HL-60 (cell line): Measurements from ENCODE around the gene GRIK2.

Experiments
- DNase-seq, 2 experiments: peaks; one replicate each; pipeline ENCODE4 v3.0.0-alpha.2; 2010 to 2020; ENCODE audit warnings: low read depth in 1 of 2, low spot score in 1 of 2
- H3K27ac ChIP-seq: fragments of 250-450 bp; sonication (Bioruptor Pico); replicated peaks from 2 replicates; pipeline ENCODE4 v1.5.1; 2020; ENCODE audit warnings: mild to moderate bottlenecking, moderate library complexity
- H3K27me3 ChIP-seq: fragments of 250-450 bp; sonication (Bioruptor Pico); 2 replicates; pipeline ENCODE4 v1.5.1; 2021; ENCODE audit warnings: mild to moderate bottlenecking, moderate library complexity; ENCODE audit not compliant: insufficient read depth, poor library complexity, severe bottlenecking
- H3K4me3 ChIP-seq: replicated peaks from 2 replicates; pipeline ENCODE4 v1.5.1; 2011; ENCODE audit warnings: mild to moderate bottlenecking, control low read depth, low read length; ENCODE audit not compliant: insufficient read depth
- CTCF ChIP-seq: IDR thresholded peaks from one replicate; pipeline ENCODE4 v1.5.1; 2011; ENCODE audit warnings: low read length, control low read depth, inconsistent platforms; ENCODE audit not compliant: insufficient read depth
- GABPA ChIP-seq: IDR thresholded peaks from 2 replicates; pipeline ENCODE4 v1.6.1; 2012; ENCODE audit warnings: low read depth
- POLR2AphosphoS5 ChIP-seq: IDR thresholded peaks from 2 replicates; pipeline ENCODE4 v1.6.1; 2012; ENCODE audit warnings: low read depth
- REST ChIP-seq: IDR thresholded peaks from 2 replicates; pipeline ENCODE4 v1.6.1; 2012; ENCODE audit warnings: low read depth; ENCODE audit not compliant: insufficient replicate concordance
- SPI1 ChIP-seq: IDR thresholded peaks from 2 replicates; pipeline ENCODE4 v1.6.1; 2012; ENCODE audit warnings: low read depth, mild to moderate bottlenecking, borderline replicate concordance

GRIK2 gene

GRCh38 chr6:101878554-101879276 is 485.2 kb downstream of the GRIK2 start:
- TF ChIP-seq POLR2AphosphoS5 = no peak
- TF ChIP-seq CTCF = no peak
- no peak for TF ChIP-seq REST
- TF ChIP-seq SPI1 = no peak
- DNase-seq = no peak

DNA sequence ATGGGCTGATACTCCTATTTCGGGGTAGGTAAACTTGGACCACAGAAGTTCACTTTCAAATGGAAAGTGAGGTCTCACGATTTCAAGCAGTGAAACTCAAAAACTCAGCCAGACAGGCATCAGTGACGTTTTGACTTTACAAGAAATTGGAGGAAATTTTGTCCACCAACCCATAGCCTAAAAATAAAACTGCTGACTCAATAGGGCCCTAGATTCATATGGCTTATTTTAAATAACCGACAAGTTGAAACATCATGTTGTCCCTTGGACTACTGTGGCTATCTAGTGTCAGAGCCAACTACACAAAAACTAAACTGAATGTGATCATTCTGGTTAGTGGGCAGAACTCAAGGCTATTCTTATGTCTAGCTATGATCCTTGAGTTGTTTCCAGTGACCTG is 486.3 kb downstream of the GRIK2 start:
- Histone ChIP-seq H3K27me3 (no peaks in the 10 kb centered on the region), H3K4me3 (no peak overlapping the region), H3K27ac (no peak overlapping the region)
- no peak for DNase-seq
- TF ChIP-seq REST = no peak
- TF ChIP-seq POLR2AphosphoS5 = no peak
- TF ChIP-seq SPI1 = no peak
- TF ChIP-seq GABPA = no peak
- TF ChIP-seq CTCF = no peak

More at GRCh38 chr6:101878554-101879276, 485.2 kb downstream of the GRIK2 start:
- Histone ChIP-seq H3K27ac (no peak overlapping the region), H3K27me3 (no peaks in the 10 kb centered on the region), H3K4me3 (no peak overlapping the region)

DNA sequence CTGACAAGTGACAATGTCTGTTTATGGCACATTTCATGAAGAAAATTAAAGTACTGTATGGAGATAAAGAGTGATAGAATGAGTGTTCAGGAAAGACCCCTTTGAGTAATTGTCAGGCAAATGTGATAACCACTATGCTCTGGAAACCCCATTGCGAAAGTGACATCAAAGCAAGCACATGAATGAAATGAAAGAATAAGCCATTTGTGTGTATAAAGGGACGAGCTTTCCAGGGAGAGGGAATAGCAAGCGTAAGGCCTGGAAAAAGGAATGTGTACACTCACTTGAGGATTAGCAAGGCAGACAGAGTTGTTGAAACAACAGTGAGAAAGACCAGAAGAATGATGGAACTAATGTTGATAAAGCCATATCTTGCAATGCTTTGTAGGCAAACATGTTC is 490.0 kb downstream of the GRIK2 start:
- no peak overlapping the region for H3K27ac ChIP-seq
- H3K27me3 ChIP-seq = no peaks in the 10 kb centered on the region
- TF ChIP-seq GABPA = no peak
- TF ChIP-seq REST = no peak
- TF ChIP-seq SPI1 = no peak
- TF ChIP-seq POLR2AphosphoS5 = no peak
- no peak for TF ChIP-seq CTCF
- DNase-seq = no peak
- no peak overlapping the region for H3K4me3 ChIP-seq
